OCI-M2 (cell line): ENCODE measurements around the gene TCEANC2.
"Not testable (repeated sequence)": the region's sequence is repeated elsewhere in the genome, so short reads cannot be mapped to it uniquely, and the experiment has no call there.

Experiments used
- DNase-seq: peaks from one replicate; lab custom pipeline; 2025; ENCODE audit not compliant: unreplicated experiment; lab: John Stamatoyannopoulos, UW

The TCEANC2 gene

DNA sequence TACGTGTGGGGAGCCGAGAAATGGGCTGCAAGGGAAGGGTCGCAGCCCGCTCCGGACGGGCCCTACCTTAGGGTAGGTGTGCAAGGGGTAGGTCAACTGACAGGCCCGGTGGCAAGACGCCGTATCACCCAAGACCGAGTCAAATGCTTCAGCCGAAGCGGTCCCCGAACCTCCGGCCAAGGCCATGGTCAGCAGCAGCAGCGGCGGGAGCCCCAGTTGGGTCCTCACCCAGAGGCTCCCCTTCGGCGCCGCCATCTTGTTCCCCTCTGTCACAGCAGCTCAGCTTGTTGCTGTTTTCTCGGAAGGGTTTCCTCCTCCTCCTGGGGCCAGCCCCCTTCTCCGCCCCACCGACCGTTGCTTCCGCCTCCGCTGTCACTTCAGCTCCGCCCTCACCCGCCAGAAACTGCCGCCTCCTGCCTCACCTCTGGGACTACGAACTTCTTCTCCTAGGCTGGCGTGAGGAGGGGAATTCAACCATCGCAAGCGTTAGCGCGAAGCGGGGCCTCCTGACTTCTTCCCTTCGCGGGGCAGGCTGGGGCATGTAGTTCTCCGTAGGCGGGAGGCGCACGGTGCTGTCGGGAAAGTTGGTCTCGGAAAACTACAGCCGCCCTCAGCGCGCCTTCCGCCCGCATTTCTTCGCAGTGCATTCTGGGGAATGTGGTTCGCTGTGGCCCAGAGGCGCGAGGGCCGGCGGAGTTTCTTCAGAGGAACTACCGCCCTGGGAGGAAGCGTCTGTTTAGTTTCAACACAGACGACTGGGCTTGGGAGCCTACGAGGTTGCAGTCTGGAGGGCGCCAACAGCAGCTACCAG is at the start of gene TCEANC2, which contains the start of gene TMEM59:
Gene TCEANC2 (plus strand): TSS at position 675 of the 811 bp plus-strand sequence. CDS start 815 bp downstream, outside the sequence.
Gene TMEM59 (minus strand): TSS at position 271 of the 811 bp plus-strand sequence. CDS start 16 bp downstream, at position 255.
- peak; percentile 66 for DNase-seq

DNA sequence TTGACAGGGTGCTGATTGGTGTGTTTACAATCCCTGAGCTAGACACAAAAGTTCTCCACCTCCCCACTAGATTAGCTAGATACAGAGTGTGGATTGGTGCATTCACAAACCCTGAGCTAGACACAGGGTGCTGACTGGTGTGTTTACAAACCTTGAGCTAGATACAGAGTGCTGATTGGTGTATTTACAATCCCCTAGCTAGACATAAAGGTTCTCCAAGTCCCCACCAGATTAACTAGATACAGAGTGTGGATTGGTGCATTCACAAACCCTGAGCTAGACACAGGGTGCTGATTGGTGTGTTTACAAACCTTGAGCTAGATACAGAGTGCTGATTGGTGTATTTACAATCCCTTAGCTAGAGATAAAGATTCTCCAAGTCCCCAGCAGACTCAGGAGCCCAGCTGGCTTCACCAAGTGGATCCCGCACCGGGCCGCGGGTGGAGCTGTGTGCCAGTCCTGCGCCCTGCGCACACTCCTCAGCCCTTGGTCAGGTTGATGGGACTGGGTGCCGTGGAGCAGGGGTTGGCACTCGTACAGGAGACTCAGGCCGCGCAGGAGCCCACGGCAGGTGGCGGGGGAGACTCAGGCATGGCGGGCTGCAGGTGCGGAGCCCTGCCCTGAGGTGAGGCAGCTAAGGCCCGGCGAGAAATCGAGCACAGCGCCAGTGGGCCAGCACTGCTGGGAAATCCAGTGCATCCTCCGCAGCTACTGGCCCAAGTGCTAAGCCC is 49.5 kb upstream of the TCEANC2 start:
- not testable (repeated sequence) for DNase-seq

GRCh38 chr1:54004481-54005049 is 48.8 kb upstream of the TCEANC2 start:
- no peak for DNase-seq

DNA sequence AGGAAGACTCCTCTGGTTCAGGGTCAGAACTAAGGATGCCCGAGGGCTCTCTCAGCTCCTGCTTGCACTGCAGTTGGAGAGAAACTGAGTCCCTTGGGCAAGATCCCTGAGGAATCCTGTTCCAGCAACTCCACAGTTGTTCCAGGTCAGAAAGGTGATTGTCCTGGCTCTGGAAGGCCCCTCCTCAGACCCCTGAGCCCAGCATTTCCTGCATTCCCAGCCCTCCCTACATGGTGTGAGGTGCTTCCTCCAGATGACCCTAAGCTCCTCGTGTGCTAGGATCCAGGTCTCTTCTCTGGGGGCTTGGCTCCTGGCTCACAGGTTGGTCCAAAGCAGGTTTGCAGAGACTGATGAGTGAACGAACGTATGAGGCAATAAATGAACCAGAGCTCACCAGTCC is 46.9 kb upstream of the TCEANC2 start:
- DNase-seq: no peak

DNA sequence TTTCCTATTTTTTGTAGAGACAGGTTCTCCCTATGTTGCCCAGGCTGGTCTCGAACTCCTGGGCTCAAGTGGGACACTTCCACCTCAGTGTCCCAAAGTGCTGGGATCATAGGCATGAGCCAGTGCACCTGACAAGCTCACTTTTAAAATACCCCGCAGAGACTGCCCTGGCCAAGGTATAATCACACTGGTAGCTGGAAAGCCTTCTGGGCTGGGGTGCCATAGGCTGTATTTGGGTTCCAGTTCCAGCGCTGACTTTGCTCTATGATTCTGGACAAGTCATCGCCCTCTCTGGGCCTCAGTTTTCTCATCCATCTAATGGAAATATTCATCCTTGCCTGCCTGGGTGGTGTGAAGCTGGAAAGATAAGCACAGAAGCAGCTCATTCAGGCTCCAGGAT is 45.8 kb upstream of the TCEANC2 start:
- DNase-seq: no peak

GRCh38 chr1:54008876-54009275 is 44.5 kb upstream of the TCEANC2 start:
- no peak for DNase-seq

GRCh38 chr1:54009406-54009805 is 44.0 kb upstream of the TCEANC2 start:
- DNase-seq: no peak

DNA sequence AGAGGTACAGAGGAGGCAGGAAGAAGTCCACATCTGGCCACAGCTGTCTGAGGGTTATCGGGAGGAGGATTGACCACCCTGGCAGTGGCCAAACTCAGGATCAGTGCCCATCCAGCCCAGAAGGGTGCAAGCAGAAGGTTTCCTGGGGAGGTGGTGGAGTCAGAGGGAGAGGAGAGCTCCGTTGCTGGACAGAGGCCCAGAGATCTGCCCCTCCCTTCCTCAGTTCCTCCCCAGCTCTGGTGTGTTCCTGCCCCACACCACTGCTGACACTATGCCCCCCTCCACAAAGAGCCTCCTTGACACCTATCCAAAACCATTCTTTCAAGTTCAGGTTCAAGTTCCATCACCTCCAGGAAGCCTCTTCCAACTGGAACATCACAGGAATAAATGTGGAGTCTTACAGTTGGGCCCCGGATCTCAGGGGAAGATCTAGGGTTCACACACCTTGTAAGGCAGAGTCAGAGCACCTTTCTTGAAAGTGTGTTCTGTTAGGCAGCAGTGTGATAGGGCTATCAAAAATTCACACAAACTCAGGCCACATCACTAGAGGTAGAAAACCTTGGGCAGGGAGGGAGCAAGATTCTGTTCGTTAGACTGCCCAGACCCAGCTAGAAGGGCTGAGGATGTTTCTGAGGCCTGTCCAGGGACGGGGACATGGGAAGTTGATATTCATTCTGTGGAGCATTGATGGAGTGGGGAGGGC is 42.8 kb upstream of the TCEANC2 start:
- no peak for DNase-seq

DNA sequence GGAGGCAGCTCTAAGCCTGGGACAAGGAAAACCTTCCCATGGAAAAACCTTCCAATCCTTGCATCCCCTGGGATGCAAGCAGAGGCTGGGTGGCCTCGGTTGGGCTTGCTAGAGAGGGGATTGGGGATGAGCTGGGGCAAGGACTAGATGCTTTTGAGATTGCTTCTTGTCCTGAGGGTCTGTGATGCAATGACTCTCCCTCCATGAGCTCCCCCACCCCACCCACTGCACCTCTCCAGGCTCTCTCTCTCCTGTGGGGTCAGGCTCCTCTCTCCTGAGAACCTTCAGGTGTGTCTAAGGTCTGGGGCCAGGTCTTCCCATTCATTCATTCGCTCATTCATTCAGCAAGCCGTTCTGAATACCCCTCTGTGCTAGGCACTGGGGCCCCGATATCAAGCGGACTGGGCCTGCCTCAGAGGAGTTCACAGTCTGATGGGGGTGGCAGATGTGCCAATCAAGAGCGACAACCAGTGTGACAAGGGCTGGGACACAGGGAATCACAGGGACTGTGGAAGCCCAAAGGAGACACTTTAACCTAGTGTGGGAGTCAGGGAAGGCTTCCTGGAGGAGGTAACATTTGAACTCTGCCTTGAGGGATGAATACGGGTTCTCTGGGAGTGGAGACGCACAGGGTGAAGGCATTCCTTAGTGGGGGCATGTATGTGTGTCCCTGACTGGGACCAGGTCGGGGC is 41.9 kb upstream of the TCEANC2 start:
- DNase-seq: no peak

- DNase-seq: no peak
Measured at GRCh38 chr1:54012008-54012325, 41.4 kb upstream of the TCEANC2 start.

DNA sequence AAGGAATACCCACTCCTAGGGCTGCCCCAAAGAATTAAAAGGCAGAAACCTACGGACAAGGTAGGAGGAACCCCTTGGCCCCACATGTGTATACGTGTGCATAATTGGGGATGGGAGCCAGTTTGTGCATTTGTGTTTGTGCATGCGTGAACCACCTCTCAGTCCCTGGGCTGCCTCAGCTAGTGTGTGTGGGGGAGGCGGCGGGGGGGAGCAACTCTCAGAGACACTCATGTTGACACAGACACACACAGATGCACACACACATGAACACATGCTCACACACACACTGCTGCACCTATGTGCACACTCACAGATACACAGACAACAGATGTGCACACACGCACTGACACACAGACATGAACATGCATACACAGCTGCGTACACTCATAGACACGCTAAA is 40.5 kb upstream of the TCEANC2 start:
- DNase-seq: no peak

DNA sequence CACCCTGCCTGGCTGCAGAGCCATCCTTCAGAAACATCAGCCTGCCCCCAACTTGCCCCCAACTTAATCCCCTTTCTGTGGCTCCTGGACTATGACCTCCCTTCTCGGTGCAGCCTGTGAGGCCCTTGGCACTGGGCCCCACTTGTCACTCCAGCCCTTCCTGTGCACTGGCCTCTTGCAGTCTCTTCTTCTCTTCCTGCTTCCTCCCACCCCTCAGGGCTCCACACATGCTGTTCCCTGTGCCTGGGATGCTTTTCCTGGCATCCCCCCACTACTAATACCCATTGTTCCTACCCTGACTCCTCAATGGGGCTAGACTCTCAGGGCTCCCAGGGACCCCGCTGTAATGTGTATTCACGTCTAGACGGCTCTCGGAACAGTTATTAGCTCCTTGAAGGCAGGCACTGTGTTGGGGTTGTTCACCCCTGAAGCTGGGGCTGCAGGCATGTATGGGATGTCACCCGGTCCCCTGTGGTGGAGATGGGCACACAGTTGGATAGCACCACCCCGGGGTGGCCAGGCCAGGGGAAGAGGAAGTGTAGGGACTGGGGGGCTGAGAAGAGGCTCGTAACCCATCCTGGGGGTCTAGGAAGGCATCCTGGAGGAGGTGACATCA is 39.9 kb upstream of the TCEANC2 start:
- DNase-seq: no peak

- DNase-seq: no peak
Measured at GRCh38 chr1:54014009-54014629, 39.3 kb upstream of the TCEANC2 start.

GRCh38 chr1:54016343-54017282 is 36.8 kb upstream of the TCEANC2 start:
- DNase-seq: no peak

- DNase-seq: no peak
Measured at GRCh38 chr1:54017979-54018378, 35.4 kb upstream of the TCEANC2 start, which contains the start of gene LDLRAD1. Gene LDLRAD1 (minus strand): TSS chr1:54018186. CDS start chr1:54018112, 74 bp downstream.

DNA sequence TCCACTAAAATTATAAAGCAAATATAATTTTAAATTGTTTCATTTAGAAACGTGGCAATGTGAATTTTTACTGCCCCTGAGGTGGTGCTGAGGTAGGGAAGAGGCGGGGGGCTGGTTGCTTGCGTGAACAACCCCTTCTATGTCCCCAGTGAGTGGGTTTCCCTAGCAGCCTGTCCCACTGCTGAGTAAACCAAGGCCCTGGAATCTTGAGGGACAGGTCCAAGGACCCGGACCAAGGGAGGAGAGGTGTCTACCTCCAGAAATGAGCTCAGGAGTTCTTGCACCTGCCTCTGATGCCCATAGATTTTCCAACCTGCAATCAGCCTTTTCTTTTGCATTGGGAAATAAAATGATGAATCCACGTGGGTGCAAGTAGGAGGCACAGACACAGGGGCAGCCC is 34.8 kb upstream of the TCEANC2 start:
- DNase-seq: no peak

DNA sequence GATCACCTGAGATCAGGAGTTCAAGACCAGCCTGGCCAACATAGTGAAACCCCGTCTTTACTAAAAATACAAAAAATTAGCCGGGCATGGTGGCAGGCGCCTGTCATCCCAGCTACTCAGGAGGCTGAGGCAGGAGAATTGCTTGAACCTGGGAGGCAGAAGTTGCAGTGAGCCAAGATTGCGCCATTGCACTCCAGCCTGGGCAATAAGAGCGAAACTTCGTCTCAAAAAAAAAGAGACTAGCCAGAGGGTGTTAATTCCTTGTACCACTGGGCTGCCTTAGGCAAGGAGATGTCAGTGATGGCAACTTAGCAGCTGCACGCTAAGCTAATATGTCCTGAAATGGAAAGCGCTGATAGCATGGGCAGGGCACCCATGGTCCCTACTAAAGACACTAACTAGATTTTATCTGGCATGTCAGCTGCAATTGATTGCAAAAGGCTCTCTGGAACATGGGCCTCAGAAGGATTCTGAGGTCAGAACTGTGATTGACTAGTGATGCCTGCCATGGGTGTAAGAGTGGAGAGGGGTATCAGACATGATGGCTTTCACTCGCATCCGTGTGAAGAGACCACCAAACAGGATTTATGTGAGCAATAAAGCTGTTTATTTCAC is 33.7 kb upstream of the TCEANC2 start:
- not testable (repeated sequence) for DNase-seq

DNA sequence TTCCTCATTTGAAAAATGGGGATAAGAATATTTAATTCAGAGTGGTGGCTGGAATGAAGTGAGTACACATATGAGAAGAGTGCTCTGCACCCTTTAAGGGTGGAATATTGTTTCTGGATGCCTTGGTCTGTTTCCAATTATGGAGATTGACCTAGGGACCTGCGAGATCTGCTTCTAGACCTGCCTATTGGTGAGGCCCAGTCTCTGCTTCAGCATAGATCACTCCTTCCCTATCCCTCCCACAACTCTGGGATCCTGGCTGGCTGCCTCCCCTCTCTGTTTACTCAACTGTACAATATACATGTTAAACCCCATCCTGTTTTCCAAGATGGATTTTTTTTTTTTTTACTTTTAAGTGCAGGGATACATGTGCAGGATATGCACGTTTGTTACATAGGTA is 29.1 kb upstream of the TCEANC2 start:
- DNase-seq: no peak
